Left lung (tissue), 10 donors: ENCODE measurements around the gene RASL10B. TPM values are rescaled to one million over a fixed set of nuclear protein-coding genes. Genes with fewer than 3 reads are reported as not detected.

Source experiments
- ATAC-seq: fragments of 200-7000 bp; cut with Tn5 transposase; one replicate; pipeline ENCODE4 v1.9.1; 2020; ENCODE audit warnings: moderate library complexity
- DNase-seq, 4 donors: peaks; one replicate each; pipeline ENCODE4 v3.0.0-alpha.2; 2013 to 2020
- H3K27ac ChIP-seq, 2 donors: fragments of 200-600 bp; sonication (generic) in 1 of 2; one replicate each; pipeline versions ENCODE4 v1.5.0 to v1.8.0; 2020 to 2021
- H3K27me3 ChIP-seq, 2 donors: fragments of 200-600 bp; sonication (generic) in 1 of 2; one replicate each; pipeline versions ENCODE4 v1.5.0 to v1.8.0; 2020 to 2021
- H3K36me3 ChIP-seq, 2 donors: fragments of 200-600 bp; sonication (generic) in 1 of 2; one replicate each; pipeline versions ENCODE4 v1.5.0 to v1.8.0; 2020 to 2021
- H3K4me1 ChIP-seq, 2 donors: fragments of 200-600 bp; one replicate each; pipeline ENCODE4 v1.8.0; 2021
- H3K4me3 ChIP-seq, 2 donors: fragments of 200-600 bp; sonication (generic) in 1 of 2; one replicate each; pipeline versions ENCODE4 v1.5.0 to v1.8.0; 2020 to 2021; ENCODE audit warnings: mild to moderate bottlenecking in 1 of 2
- H3K9me3 ChIP-seq, 2 donors: fragments of 200-600 bp; sonication (generic) in 1 of 2; one replicate each; pipeline versions ENCODE4 v1.5.0 to v1.8.0; 2020 to 2021
- CTCF ChIP-seq, 2 donors: fragments of 200-600 bp; sonication (generic) in 1 of 2; IDR thresholded peaks; one replicate each; pipeline versions ENCODE4 v1.5.0 to v1.8.0; 2021; ENCODE audit warnings: antibody characterized with exemption in 2 of 2
- intact Hi-C, 2 donors: fragments of 100-400 bp; cut with DNase I; formaldehyde crosslinking; loops; one replicate each; pipeline versions ENCODE4 v1.11.2 to v1.14.2; 2022
- polyA plus RNA-seq, 6 donors: library from polyadenylated mRNA; unstranded; fragments of 120-200 nt; gene quantifications; one replicate each; pipeline ENCODE4 v1.2.1, GENCODE V29; 2013; ENCODE audit not compliant: insufficient read length in 6 of 6
- total RNA-seq, 2 donors: library from RNA; stranded (reverse); fragmentation: NEBNext Ultra II Directional; extraction: Animal tissue kit (Norgen Biotek cat#: 25700); gene quantifications; one replicate each; pipeline ENCODE4 v1.2.1, GENCODE V29; 2021
- donor health status: DM: no; HTN: yes; CAD: no.
- donor health status: DM: no; HTN: no; CAD: no.

RASL10B gene
- total and polyA plus RNA-seq, 8 donors, result 0.52 to 3.4 (median 3.0) TPM

GRCh38 chr17:35784895-35785294 lies 53.5 kb downstream of the RASL10B start:
- H3K4me3 ChIP-seq, result no peak overlapping the region
- peaks cover 38 to 45% of the 10 kb centered on the region in 2 donors for H3K4me1 ChIP-seq
- ATAC-seq (peak; percentile 47), DNase-seq (peak in 1 of 4 donors; percentile 55)
- no peaks in the 10 kb centered on the region for H3K9me3 ChIP-seq
- intact Hi-C loops, result no loop called here
- H3K36me3 ChIP-seq, result no peaks in the 10 kb centered on the region
- H3K27ac ChIP-seq, result peak overlapping the region; percentile 54 to 73
- TF ChIP-seq CTCF (IDR thresholded peaks at IDR 0.05), result no peak
- H3K27me3 ChIP-seq, result no peaks in the 10 kb centered on the region

- Histone ChIP-seq H3K4me1 (peaks cover 38 to 45% of the 10 kb centered on the region in 2 donors), H3K36me3 (no peaks in the 10 kb centered on the region), H3K4me3 (no peak overlapping the region), H3K27me3 (no peaks in the 10 kb centered on the region), H3K9me3 (no peaks in the 10 kb centered on the region), H3K27ac (peak overlapping the region; percentile 39 to 66)
- DNase-seq, result no peak
- no peak for TF ChIP-seq CTCF (IDR thresholded peaks at IDR 0.05)
- intact Hi-C loops, result no loop called here
- no peak for ATAC-seq
Measured at GRCh38 chr17:35786941-35787432, 55.5 kb downstream of the RASL10B start.

- Histone ChIP-seq H3K36me3 (no peaks in the 10 kb centered on the region), H3K9me3 (no peaks in the 10 kb centered on the region), H3K27me3 (peaks cover under 1 to 11% of the 10 kb centered on the region in 2 donors), H3K27ac (peak overlapping the region; percentile 66 to 67), H3K4me3 (no peak overlapping the region), H3K4me1 (peaks cover 27 to 39% of the 10 kb centered on the region in 2 donors)
- no peak for DNase-seq
- intact Hi-C loops, result no loop called here
- no peak for TF ChIP-seq CTCF (IDR thresholded peaks at IDR 0.05)
- peak; percentile 53 for ATAC-seq
Measured at GRCh38 chr17:35788477-35789368, 57.3 kb downstream of the RASL10B start.

GRCh38 chr17:35790841-35791240 lies 59.4 kb downstream of the RASL10B start:
- Histone ChIP-seq H3K27ac (no peak overlapping the region), H3K4me1 (peaks cover 21 to 36% of the 10 kb centered on the region in 2 donors), H3K36me3 (no peaks in the 10 kb centered on the region), H3K9me3 (no peaks in the 10 kb centered on the region), H3K27me3 (peaks cover 16 to 32% of the 10 kb centered on the region in 2 donors), H3K4me3 (no peak overlapping the region)
- intact Hi-C loops, result no loop called here
- no peak for TF ChIP-seq CTCF (IDR thresholded peaks at IDR 0.05)
- ATAC-seq (no peak), DNase-seq (no peak)

- H3K27ac ChIP-seq, result no peak overlapping the region
- intact Hi-C loops, result no loop called here
Measured at GRCh38 chr17:35791681-35792350, 60.4 kb downstream of the RASL10B start.

More at GRCh38 chr17:35791681-35792350, 60.4 kb downstream of the RASL10B start:
- no peaks in the 10 kb centered on the region for H3K9me3 ChIP-seq
- TF ChIP-seq CTCF (IDR thresholded peaks at IDR 0.05), result no peak
- ATAC-seq, result no peak
- peaks cover 17 to 39% of the 10 kb centered on the region in 2 donors for H3K4me1 ChIP-seq
- H3K36me3 ChIP-seq, result no peaks in the 10 kb centered on the region
- H3K4me3 ChIP-seq, result no peak overlapping the region
- no peak for DNase-seq
- H3K27me3 ChIP-seq, result peaks cover 16 to 42% of the 10 kb centered on the region in 2 donors
